ENCODE measurements around the gene ARMH1. TPM values are rescaled to one million over a fixed set of nuclear protein-coding genes. Genes with fewer than 3 reads are reported as not detected.

The ARMH1 gene
- total and polyA plus RNA-seq, 9 donors, result 3.1 to 13.8 (median 5.7) TPM

- Histone ChIP-seq H3K36me3 (no peaks in the 10 kb centered on the region), H3K9me3 (no peaks in the 10 kb centered on the region), H3K27ac (no peak overlapping the region), H3K4me3 (no peak overlapping the region), H3K27me3 (no peaks in the 10 kb centered on the region), H3K4me1 (ENCODE audit: insufficient read depth) (peaks cover 15% of the 10 kb centered on the region)
- TF ChIP-seq CTCF (IDR thresholded peaks at IDR 0.05), result no peak
- TF ChIP-seq POLR2A (IDR thresholded peaks at IDR 0.05), result no peak
- no peak for TF ChIP-seq EP300 (IDR thresholded peaks at IDR 0.05)
- DNase-seq, result no peak
- 82 to 87% (median 86%) methylated on average over 5 of the region's 5 CpGs for WGBS, 3 donors
- intact Hi-C loops (cut with DNase I), result no loop called here
Measured at GRCh38 chr1:44676484-44677200, 2.1 kb downstream of the ARMH1 start.

DNA sequence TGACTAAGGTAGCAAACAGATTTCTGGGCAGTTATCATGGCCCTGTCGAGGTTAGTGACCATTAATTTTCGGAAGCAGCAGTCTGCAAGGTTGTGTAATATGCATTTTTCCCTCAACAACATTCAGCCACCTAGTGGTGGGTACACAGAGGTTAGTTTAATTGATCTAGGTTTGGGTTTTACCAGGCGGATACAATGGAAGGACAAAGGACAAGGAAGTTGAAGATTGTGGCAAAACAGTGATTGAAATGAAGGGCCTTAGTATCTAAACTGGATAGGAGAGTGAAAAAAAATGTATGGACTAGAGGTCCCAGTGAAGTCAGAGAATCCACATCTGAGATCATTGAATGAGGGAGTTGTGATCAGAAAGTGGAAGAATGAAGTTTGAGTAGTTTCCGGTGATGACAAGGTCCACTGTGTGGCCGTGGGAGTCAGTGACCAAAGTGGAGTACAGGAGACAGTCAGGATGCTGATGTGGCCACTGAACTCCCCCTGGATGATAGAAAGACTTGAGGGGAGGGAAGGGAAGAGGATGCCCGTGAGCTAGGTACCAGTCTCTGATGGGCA, 2.8 kb downstream of the ARMH1 start:
- Histone ChIP-seq H3K9me3 (no peaks in the 10 kb centered on the region), H3K36me3 (no peaks in the 10 kb centered on the region), H3K27ac (no peak overlapping the region), H3K4me1 (ENCODE audit: insufficient read depth) (peaks cover 15% of the 10 kb centered on the region), H3K27me3 (no peaks in the 10 kb centered on the region), H3K4me3 (no peak overlapping the region)
- TF ChIP-seq EP300 (IDR thresholded peaks at IDR 0.05) (no peak), CTCF (IDR thresholded peaks at IDR 0.05) (no peak), POLR2A (IDR thresholded peaks at IDR 0.05) (no peak)
- 71 to 76% (median 73%) methylated on average over 6 of the region's 6 CpGs for WGBS, 3 donors
- intact Hi-C loops (cut with DNase I), result no loop called here
- DNase-seq, result peak in 1 of 5 donors; percentile 12

DNA sequence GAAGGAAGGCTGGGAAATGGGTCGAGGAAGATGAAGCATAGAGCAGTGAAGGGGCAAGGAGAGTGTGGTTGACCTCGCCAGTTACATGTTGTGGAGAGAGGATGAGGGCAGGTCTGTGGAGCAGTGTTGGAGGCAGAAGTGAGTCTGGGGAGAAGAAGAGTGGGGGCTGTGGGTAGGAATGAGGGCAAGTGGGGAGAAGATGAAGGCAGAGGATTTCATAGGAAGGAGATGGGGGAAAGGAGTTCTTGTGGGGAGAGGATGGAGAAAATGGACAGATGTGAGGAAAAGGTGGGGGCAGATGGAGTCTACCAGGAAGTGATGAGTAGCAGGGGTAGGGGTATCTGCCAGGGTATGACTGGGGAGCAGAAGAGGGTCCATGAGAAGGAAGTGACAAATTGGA, 3.6 kb downstream of the ARMH1 start:
- 93 to 95% (median 93%) methylated on average over 2 of the region's 2 CpGs for WGBS, 3 donors
- no peak for DNase-seq

GRCh38 chr1:44678626-44679025, 4.1 kb downstream of the ARMH1 start:
- WGBS, 3 donors, result 71 to 82% (median 76%) methylated on average over 4 of the region's 4 CpGs
- Histone ChIP-seq H3K9me3 (no peaks in the 10 kb centered on the region), H3K4me1 (ENCODE audit: insufficient read depth) (peaks cover 7% of the 10 kb centered on the region), H3K4me3 (no peak overlapping the region), H3K36me3 (no peaks in the 10 kb centered on the region), H3K27me3 (no peaks in the 10 kb centered on the region), H3K27ac (no peak overlapping the region)
- no peak for DNase-seq
- intact Hi-C loops (cut with DNase I), result no loop called here
- TF ChIP-seq CTCF (IDR thresholded peaks at IDR 0.05), result no peak
- TF ChIP-seq POLR2A (IDR thresholded peaks at IDR 0.05), result no peak
- no peak for TF ChIP-seq EP300 (IDR thresholded peaks at IDR 0.05)

More for the DNA sequence above, 3.6 kb downstream of the ARMH1 start:
- H3K4me3 ChIP-seq, result no peak overlapping the region
- TF ChIP-seq POLR2A (IDR thresholded peaks at IDR 0.05) (no peak), CTCF (IDR thresholded peaks at IDR 0.05) (no peak), EP300 (IDR thresholded peaks at IDR 0.05) (no peak)
- no peaks in the 10 kb centered on the region for H3K36me3 ChIP-seq
- no peaks in the 10 kb centered on the region for H3K9me3 ChIP-seq
- no peaks in the 10 kb centered on the region for H3K27me3 ChIP-seq
- H3K27ac ChIP-seq, result no peak overlapping the region
- peaks cover 11% of the 10 kb centered on the region for H3K4me1 ChIP-seq (ENCODE audit: insufficient read depth)
- intact Hi-C loops (cut with DNase I), result no loop called here

All from ovary (tissue), 9 donors.